HG02571 (cell line): ENCODE results near the gene TFRC.
"Not testable (repeated sequence)": the region's sequence is repeated elsewhere in the genome, so short reads cannot be mapped to it uniquely, and the experiment has no call there.

ENCODE experiments used
- ATAC-seq: cut with Tn5 transposase; IDR thresholded peaks from one replicate; pipeline ENCODE4 v1.9.1; 2021; ENCODE audit warnings: mild to moderate bottlenecking, moderate library complexity; ENCODE audit not compliant: unreplicated experiment

TFRC gene

GRCh38 chr3:196081834-196082618 lies at the start of gene TFRC:
Gene TFRC (minus strand): TSS chr3:196082090. CDS start chr3:196077099, 4,991 bp downstream.
- peak; percentile 89 for ATAC-seq

- ATAC-seq: no peak
These were observed 46.4 kb upstream of the TFRC start for GRCh38 chr3:196128172-196128843.

- no peak for ATAC-seq
These were observed 45.6 kb upstream of the TFRC start for GRCh38 chr3:196127308-196128040.

GRCh38 chr3:196124608-196125007 lies 42.7 kb upstream of the TFRC start:
- no peak for ATAC-seq

GRCh38 chr3:196122688-196123046 lies 40.8 kb upstream of the TFRC start:
- no peak for ATAC-seq

- ATAC-seq: no peak
These were observed 40.3 kb upstream of the TFRC start for GRCh38 chr3:196122021-196122687.

- ATAC-seq: no peak
These were observed 39.2 kb upstream of the TFRC start for GRCh38 chr3:196121066-196121465.

GRCh38 chr3:196120291-196120951 lies 38.5 kb upstream of the TFRC start:
- ATAC-seq: no peak

GRCh38 chr3:196117809-196118208 lies 35.9 kb upstream of the TFRC start:
- no peak for ATAC-seq

GRCh38 chr3:196115678-196116083 lies 33.8 kb upstream of the TFRC start:
- ATAC-seq: peak; percentile 62

- ATAC-seq: no peak
These were observed 30.1 kb upstream of the TFRC start for GRCh38 chr3:196111939-196112386.

GRCh38 chr3:196108075-196108743 lies 26.3 kb upstream of the TFRC start:
- no peak for ATAC-seq

GRCh38 chr3:196104707-196105106 lies 22.8 kb upstream of the TFRC start:
- not testable (repeated sequence) for ATAC-seq

GRCh38 chr3:196098365-196098980 lies 16.6 kb upstream of the TFRC start:
- ATAC-seq: not testable (repeated sequence)

GRCh38 chr3:196097373-196098154 lies 15.7 kb upstream of the TFRC start:
- ATAC-seq: no peak

GRCh38 chr3:196096382-196096953 lies 14.6 kb upstream of the TFRC start:
- peak; percentile 81 for ATAC-seq

- no peak for ATAC-seq
These were observed 11.6 kb upstream of the TFRC start for GRCh38 chr3:196093317-196094111.

- ATAC-seq: no peak
These were observed 6.0 kb upstream of the TFRC start for GRCh38 chr3:196087906-196088305.
